Measurements from ENCODE around the gene C19orf81. TPM values are rescaled to one million over a fixed set of nuclear protein-coding genes. Genes with fewer than 3 reads are reported as not detected.

Gene C19orf81
- total and polyA plus RNA-seq, 2 of the 13 experiments (the other 11 are each of a cell fraction or from before 2014, with no cell fraction given), result not detected

- no peak for TF ChIP-seq ETV5 (CRISPR knock-in tag; IDR thresholded peaks at IDR 0.05; ENCODE audit: borderline replicate concordance)
- TF ChIP-seq ZNF34 (CRISPR knock-in tag; IDR thresholded peaks at IDR 0.05; ENCODE audit: borderline replicate concordance), result no peak
- TF ChIP-seq GABPA (IDR thresholded peaks at IDR 0.05; ENCODE audit: low read depth, low read length), result no peak
- TF ChIP-seq GABPA (CRISPR knock-in tag; IDR thresholded peaks at IDR 0.05; ENCODE audit: low read depth), result no peak
- no peak for TF ChIP-seq DPF2 (CRISPR knock-in tag; IDR thresholded peaks at IDR 0.05; ENCODE audit: borderline replicate concordance, low read depth)
- no peak for TF ChIP-seq ZNF234 (CRISPR knock-in tag; conservative IDR thresholded peaks at IDR 0.05)
These were observed 4.8 kb upstream of the C19orf81 start (continued) for GRCh38 chr19:50644315-50644915.

GRCh38 chr19:50645107-50645506, 4.1 kb upstream of the C19orf81 start:
- Histone ChIP-seq H3K36me3 (replicated peaks in 1 of 2; ENCODE audit: control insufficient read depth in 1 of 2, insufficient read depth in 2 of 2, low read length in 2 of 2) (no peaks in the 10 kb centered on the region), H3K9me3 (ENCODE audit: low read length) (no peaks in the 10 kb centered on the region), H4K20me1 (ENCODE audit: insufficient read depth, low read length) (no peaks in the 10 kb centered on the region), H3K4me2 (ENCODE audit: low read depth, low read length) (no peak overlapping the region), H2AFZ (ENCODE audit: low read length) (no peak overlapping the region), H3K4me3 (replicated peaks in 1 of 3; ENCODE audit: insufficient read depth in 1 of 3, low read depth in 2 of 3, low read length in 3 of 3) (no peak overlapping the region), H3K79me2 (ENCODE audit: insufficient read depth, low read length) (no peaks in the 10 kb centered on the region), H3K9ac (ENCODE audit: insufficient read depth, low read depth, low read length) (no peak overlapping the region), H3K27ac (ENCODE audit: extremely low read length, insufficient read depth, low read length) (no peak overlapping the region), H3K27me3 (ENCODE audit: control insufficient read depth in 1 of 2, insufficient read depth in 2 of 2, low read length in 2 of 2) (peaks cover 0 to 5% of the 10 kb centered on the region in 2 experiments; a peak in 2 of 5 replicates), H3K4me1 (ENCODE audit: insufficient read depth, low read length) (no peaks in the 10 kb centered on the region)
- TF ChIP-seq CAMTA2 (CRISPR knock-in tag; IDR thresholded peaks at IDR 0.05; ENCODE audit: borderline replicate concordance) (no peak), FOXO1 (CRISPR knock-in tag; IDR thresholded peaks at IDR 0.05) (no peak), MEIS1 (CRISPR knock-in tag; IDR thresholded peaks at IDR 0.05; ENCODE audit: borderline replicate concordance) (no peak), MYPOP (CRISPR knock-in tag; IDR thresholded peaks at IDR 0.05) (no peak), NONO (IDR thresholded peaks at IDR 0.05) (no peak), NONO (CRISPR knock-in tag; conservative IDR thresholded peaks at IDR 0.05) (no peak), ZNF598 (CRISPR knock-in tag; IDR thresholded peaks at IDR 0.05; ENCODE audit: borderline replicate concordance) (no peak), ZNF282 (IDR thresholded peaks at IDR 0.05; ENCODE audit: partially characterized antibody) (no peak), ZNF24 (IDR thresholded peaks at IDR 0.05) (no peak), MXD4 (CRISPR knock-in tag; IDR thresholded peaks at IDR 0.05) (no peak), POGK (CRISPR knock-in tag; conservative IDR thresholded peaks at IDR 0.05) (no peak)
- in situ Hi-C loops (cut with HindIII; ENCODE audit: extremely low pct_ligation_motif_present, low pct_unique_long_range_greater_than_20kb), result no loop called here
- intact Hi-C loops (cut with micrococcal nuclease; ENCODE audit: unreplicated experiment), result no loop called here
- ChIA-PET CTCF (ENCODE audit: low intra/inter-chr PET ratio, low total read pairs) (no interaction called here), POLR2A (no interaction called here)
- FAIRE-seq, result no peak
- no peak for ATAC-seq
- BruUV-seq (replicated peaks), result no TSS peak
- no peak for DNase-seq (ENCODE audit: low spot score)
- WGBS (ENCODE audit: low lambda C conversion rate), result 25% methylated on average over 6 of the region's 6 CpGs

Data from HepG2 (cell line).